ENCODE measurements around the gene INF2.
"Not testable (repeated sequence)": the region's sequence is repeated elsewhere in the genome, so short reads cannot be mapped to it uniquely, and the experiment has no call there.

Gene INF2

GRCh38 chr14:104724407-104724980 lies 35.1 kb downstream of the INF2 start:
- DNase-seq: no peak

GRCh38 chr14:104724981-104725771 lies 35.8 kb downstream of the INF2 start:
- peak; percentile 45 for DNase-seq

- no peak for DNase-seq
Observed at GRCh38 chr14:104725772-104726548, 36.5 kb downstream of the INF2 start.

GRCh38 chr14:104726600-104727451 lies 37.4 kb downstream of the INF2 start:
- DNase-seq: no peak

- DNase-seq: no peak
Observed at GRCh38 chr14:104728631-104729030, 39.2 kb downstream of the INF2 start.

- not testable (repeated sequence) for DNase-seq
Observed at GRCh38 chr14:104729176-104729834, 39.9 kb downstream of the INF2 start.

GRCh38 chr14:104729835-104730181 lies 40.4 kb downstream of the INF2 start:
- no peak for DNase-seq

- DNase-seq: no peak
Observed at GRCh38 chr14:104730487-104730886, 41.1 kb downstream of the INF2 start.

- DNase-seq: no peak
Observed at GRCh38 chr14:104731320-104732294, 42.2 kb downstream of the INF2 start.

- no peak for DNase-seq
Observed at GRCh38 chr14:104732355-104732804, 43.0 kb downstream of the INF2 start.

- no peak for DNase-seq
Observed at GRCh38 chr14:104732931-104733681, 43.7 kb downstream of the INF2 start.

GRCh38 chr14:104734051-104734587 lies 44.7 kb downstream of the INF2 start:
- DNase-seq: no peak

GRCh38 chr14:104734601-104734990 lies 45.2 kb downstream of the INF2 start:
- DNase-seq: no peak

- no peak for DNase-seq
Observed at GRCh38 chr14:104734991-104735779, 45.8 kb downstream of the INF2 start.

GRCh38 chr14:104735830-104736642 lies 46.6 kb downstream of the INF2 start:
- peak; percentile 76 for DNase-seq

GRCh38 chr14:104738375-104739019 lies 49.1 kb downstream of the INF2 start:
- no peak for DNase-seq

- no peak for DNase-seq
Observed at GRCh38 chr14:104739026-104739425, 49.6 kb downstream of the INF2 start.
